MM.1S (cell line): ENCODE measurements around the gene KIAA0319L.

ENCODE experiments used
- DNase-seq: peaks from one replicate; pipeline ENCODE4 v3.0.0-alpha.2; 2015
- H2AFZ ChIP-seq: fragments of 300-600 bp; sonication (generic); 2 replicates; pipeline ENCODE4 v1.6.0; 2016; ENCODE audit warnings: antibody characterized with exemption, low read length
- H3F3A ChIP-seq: fragments of 300-600 bp; sonication (generic); 2 replicates; pipeline ENCODE4 v1.6.1; 2016; ENCODE audit warnings: mild to moderate bottlenecking, antibody characterized with exemption, low read length, moderate library complexity, mixed read lengths; ENCODE audit not compliant: insufficient read depth
- H3K27ac ChIP-seq: fragments of 300-600 bp; sonication (generic); 2 replicates; pipeline ENCODE4 v1.5.1; 2016; ENCODE audit warnings: mild to moderate bottlenecking, low read length
- H3K27me3 ChIP-seq: fragments of 300-600 bp; sonication (generic); replicated peaks from 2 replicates; pipeline ENCODE4 v1.6.0; 2016; ENCODE audit warnings: low read length; ENCODE audit not compliant: insufficient read depth
- H3K36me3 ChIP-seq: fragments of 300-600 bp; sonication (generic); replicated peaks from 2 replicates; pipeline ENCODE4 v1.6.1; 2016; ENCODE audit warnings: mild to moderate bottlenecking, low read length, mixed read lengths; ENCODE audit not compliant: insufficient read depth
- H3K4me1 ChIP-seq: fragments of 300-600 bp; sonication (generic); 2 replicates; pipeline ENCODE4 v1.6.1; 2016; ENCODE audit warnings: low read length, mixed read lengths
- H3K4me2 ChIP-seq: fragments of 300-600 bp; sonication (generic); 2 replicates; pipeline ENCODE4 v1.6.0; 2016; ENCODE audit warnings: low read depth, low read length
- H3K4me3 ChIP-seq: fragments of 300-600 bp; sonication (generic); 2 replicates; pipeline ENCODE4 v1.5.1; 2016; ENCODE audit warnings: low read length, mixed read lengths
- H3K79me2 ChIP-seq: fragments of 300-600 bp; sonication (generic); 2 replicates; pipeline ENCODE4 v1.6.1; 2016; ENCODE audit warnings: mixed run types, low read length, mixed read lengths
- H3K9ac ChIP-seq: fragments of 300-600 bp; sonication (generic); 2 replicates; pipeline ENCODE4 v1.6.1; 2016; ENCODE audit warnings: low read length, mixed read lengths
- H3K9me2 ChIP-seq: fragments of 300-600 bp; sonication (generic); replicated peaks from 2 replicates; pipeline ENCODE4 v1.6.1; 2016; ENCODE audit warnings: mild to moderate bottlenecking, low read length, mixed read lengths; ENCODE audit not compliant: insufficient read depth
- H3K9me3 ChIP-seq: fragments of 300-600 bp; sonication (generic); replicated peaks from 2 replicates; pipeline ENCODE4 v1.6.1; 2016; ENCODE audit warnings: mild to moderate bottlenecking, low read length, mixed read lengths; ENCODE audit not compliant: insufficient read depth
- H4K20me1 ChIP-seq: fragments of 300-600 bp; sonication (generic); 2 replicates; pipeline ENCODE4 v1.6.1; 2016; ENCODE audit warnings: mild to moderate bottlenecking, low read length, moderate library complexity, mixed read lengths; ENCODE audit not compliant: insufficient read depth
- CTCF ChIP-seq: fragments of 300-600 bp; sonication (generic); IDR thresholded peaks from 2 replicates; pipeline ENCODE4 v1.5.1; 2016; ENCODE audit warnings: antibody characterized with exemption, low read length, mixed read lengths
- EZH2 ChIP-seq: fragments of 300-600 bp; sonication (generic); optimal IDR thresholded peaks from 2 replicates; pipeline ENCODE3; 2017; ENCODE audit warnings: low read depth, mild to moderate bottlenecking, antibody characterized with exemption, low read length, mixed read lengths
- EZH2phosphoT487 ChIP-seq: fragments of 300-600 bp; sonication (generic); IDR thresholded peaks from 2 replicates; pipeline ENCODE4 v1.6.1; 2018; ENCODE audit warnings: antibody characterized with exemption, low read length

KIAA0319L gene

GRCh38 chr1:35564037-35564883 is 7.1 kb upstream of the KIAA0319L start:
- Histone ChIP-seq H3K9me2 (no peaks in the 10 kb centered on the region), H3K4me1 (no peaks in the 10 kb centered on the region), H3K27ac (no peak overlapping the region), H4K20me1 (no peaks in the 10 kb centered on the region), H3K9me3 (no peaks in the 10 kb centered on the region), H3K9ac (no peak overlapping the region), H3K27me3 (no peaks in the 10 kb centered on the region), H3K4me2 (no peak overlapping the region), H3F3A (0 out of 2 replicates have a peak, but pooled peaks cover 3% of the 10 kb centered on the region), H3K4me3 (no peak overlapping the region), H3K79me2 (no peaks in the 10 kb centered on the region), H2AFZ (no peak overlapping the region), H3K36me3 (no peaks in the 10 kb centered on the region)
- peak; percentile 72 for DNase-seq
- TF ChIP-seq EZH2phosphoT487 (no peak), CTCF (peak; percentile 82), EZH2 (no peak)

GRCh38 chr1:35563166-35563565 is 6.0 kb upstream of the KIAA0319L start:
- H3K9ac ChIP-seq = no peak overlapping the region

GRCh38 chr1:35561972-35562680 is 4.9 kb upstream of the KIAA0319L start:
- no peaks in the 10 kb centered on the region for H3K9me2 ChIP-seq
- H3K27ac ChIP-seq = no peak overlapping the region
- no peak overlapping the region for H2AFZ ChIP-seq
- no peaks in the 10 kb centered on the region for H4K20me1 ChIP-seq
- H3K4me1 ChIP-seq = no peaks in the 10 kb centered on the region
- H3K4me2 ChIP-seq = no peak overlapping the region
- H3K4me3 ChIP-seq = no peak overlapping the region
- peaks cover 6% of the 10 kb centered on the region for H3K79me2 ChIP-seq
- H3K9me3 ChIP-seq = no peaks in the 10 kb centered on the region
- no peaks in the 10 kb centered on the region for H3K27me3 ChIP-seq
- 0 out of 2 replicates have a peak, but pooled peaks cover 3% of the 10 kb centered on the region for H3F3A ChIP-seq
- DNase-seq = no peak
- no peaks in the 10 kb centered on the region for H3K36me3 ChIP-seq
- H3K9ac ChIP-seq = no peak overlapping the region
- TF ChIP-seq CTCF (no peak), EZH2 (no peak), EZH2phosphoT487 (no peak)

More at GRCh38 chr1:35563166-35563565, 6.0 kb upstream of the KIAA0319L start:
- no peak for TF ChIP-seq CTCF
- TF ChIP-seq EZH2phosphoT487 = no peak
- H3K4me1 ChIP-seq = no peaks in the 10 kb centered on the region
- no peak overlapping the region for H3K4me3 ChIP-seq
- no peak overlapping the region for H3K27ac ChIP-seq
- no peak overlapping the region for H3K4me2 ChIP-seq
- DNase-seq = no peak
- H3K9me2 ChIP-seq = no peaks in the 10 kb centered on the region
- no peaks in the 10 kb centered on the region for H3K9me3 ChIP-seq
- no peaks in the 10 kb centered on the region for H3K36me3 ChIP-seq
- 0 out of 2 replicates have a peak, but pooled peaks cover 3% of the 10 kb centered on the region for H3F3A ChIP-seq
- no peak overlapping the region for H2AFZ ChIP-seq
- H3K79me2 ChIP-seq = peaks cover 2% of the 10 kb centered on the region
- H4K20me1 ChIP-seq = no peaks in the 10 kb centered on the region
- no peaks in the 10 kb centered on the region for H3K27me3 ChIP-seq
